ENCODE data around the gene SCRN3. TPM values are rescaled to one million over a fixed set of nuclear protein-coding genes. Genes with fewer than 3 reads are reported as not detected.

SCRN3 gene, protein sequence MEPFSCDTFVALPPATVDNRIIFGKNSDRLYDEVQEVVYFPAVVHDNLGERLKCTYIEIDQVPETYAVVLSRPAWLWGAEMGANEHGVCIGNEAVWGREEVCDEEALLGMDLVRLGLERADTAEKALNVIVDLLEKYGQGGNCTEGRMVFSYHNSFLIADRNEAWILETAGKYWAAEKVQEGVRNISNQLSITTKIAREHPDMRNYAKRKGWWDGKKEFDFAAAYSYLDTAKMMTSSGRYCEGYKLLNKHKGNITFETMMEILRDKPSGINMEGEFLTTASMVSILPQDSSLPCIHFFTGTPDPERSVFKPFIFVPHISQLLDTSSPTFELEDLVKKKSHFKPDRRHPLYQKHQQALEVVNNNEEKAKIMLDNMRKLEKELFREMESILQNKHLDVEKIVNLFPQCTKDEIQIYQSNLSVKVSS
- 11.6 to 20.1 TPM (median 15.3 TPM) in 5 replicates for total RNA-seq (2022; extraction: Qiagen RNA extraction; ENCODE audit: low read depth)

GRCh38 chr2:174395284-174395968, at the start of gene SCRN3:
SCRN3 (plus strand) TSS chr2:174395730; CDS start chr2:174398284, 2,554 bp downstream.

Other genes starting within 250 kb of the SCRN3 start
- gene OLA1, start 147.2 kb upstream of the SCRN3 start, total RNA-seq (2022; extraction: Qiagen RNA extraction; ENCODE audit: low read depth): 117 to 160 TPM (median 121 TPM) in 5 replicates
- 1.6 to 3.2 TPM (median 2.9 TPM) in 5 replicates for gene SP9, start 60.8 kb upstream of the SCRN3 start, total RNA-seq (2022; extraction: Qiagen RNA extraction; ENCODE audit: low read depth)
- gene GPR155, start 91.3 kb downstream of the SCRN3 start, total RNA-seq (2022; extraction: Qiagen RNA extraction; ENCODE audit: low read depth): 0.09 to 1.1 TPM (median 0.39 TPM) in 5 replicates
- gene WIPF1, start 202.1 kb downstream of the SCRN3 start, total RNA-seq (2022; extraction: Qiagen RNA extraction; ENCODE audit: low read depth): 14.0 to 29.4 TPM (median 23.3 TPM) in 5 replicates